Mesendoderm (in vitro differentiated cells): ENCODE data around the gene ZNF646.

Experiments used
- DNase-seq: peaks from one replicate; pipeline ENCODE4 v3.0.0; 2013
- H2AK5ac ChIP-seq: 2 replicates; pipeline ENCODE4 v1.6.1; 2013; ENCODE audit warnings: low read length, inconsistent platforms
- H2BK120ac ChIP-seq: 2 replicates; pipeline ENCODE4 v1.6.1; 2013; ENCODE audit warnings: low read depth, mild to moderate bottlenecking, low read length, moderate library complexity, mixed read lengths
- H2BK15ac ChIP-seq: replicated peaks from 2 replicates; pipeline ENCODE4 v1.6.1; 2013; ENCODE audit warnings: low read depth, mild to moderate bottlenecking, moderate library complexity
- H2BK5ac ChIP-seq: 2 replicates; pipeline ENCODE4 v1.6.1; 2013; ENCODE audit warnings: low read length, inconsistent platforms
- H3K18ac ChIP-seq: 2 replicates; pipeline ENCODE4 v1.6.1; 2013; ENCODE audit warnings: mild to moderate bottlenecking, low read length, mixed read lengths
- H3K23ac ChIP-seq: one replicate; pipeline ENCODE4 v1.6.1; 2013; ENCODE audit warnings: low read length
- H3K27ac ChIP-seq: 2 replicates; pipeline ENCODE4 v1.5.1; 2013; ENCODE audit warnings: low read depth, mild to moderate bottlenecking, inconsistent platforms, low read length, moderate library complexity
- H3K27me3 ChIP-seq: 2 replicates; pipeline ENCODE4 v1.6.1; 2013; ENCODE audit warnings: low read length, control low read depth, mild to moderate bottlenecking, inconsistent platforms; ENCODE audit not compliant: insufficient read depth, poor library complexity
- H3K36me3 ChIP-seq: 2 replicates; pipeline ENCODE4 v1.6.1; 2013; ENCODE audit warnings: low read length, inconsistent platforms; ENCODE audit not compliant: control insufficient read depth, insufficient read depth
- H3K4ac ChIP-seq: one replicate; pipeline ENCODE4 v1.6.1; 2013; ENCODE audit warnings: low read depth, mild to moderate bottlenecking, low read length, moderate library complexity
- H3K4me1 ChIP-seq: 2 replicates; pipeline ENCODE4 v1.6.1; 2013; ENCODE audit warnings: low read depth, low read length, inconsistent platforms; ENCODE audit not compliant: control insufficient read depth
- H3K4me2 ChIP-seq: 2 replicates; pipeline ENCODE4 v1.6.1; 2013; ENCODE audit warnings: low read length
- H3K4me3 ChIP-seq: 2 replicates; pipeline ENCODE4 v1.5.1; 2013; ENCODE audit warnings: mild to moderate bottlenecking, low read length
- H3K56ac ChIP-seq: one replicate; pipeline ENCODE4 v1.6.1; 2013; ENCODE audit warnings: low read length
- H3K79me1 ChIP-seq: 2 replicates; pipeline ENCODE4 v1.6.1; 2013; ENCODE audit warnings: low read length, inconsistent platforms
- H3K79me2 ChIP-seq: 2 replicates; pipeline ENCODE4 v1.6.1; 2013; ENCODE audit warnings: mild to moderate bottlenecking, low read length; ENCODE audit not compliant: control insufficient read depth, insufficient read depth
- H3K9ac ChIP-seq: 2 replicates; pipeline ENCODE4 v1.6.1; 2013; ENCODE audit warnings: low read length, inconsistent platforms
- H4K5ac ChIP-seq: one replicate; pipeline ENCODE4 v1.6.1; 2013; ENCODE audit warnings: low read length
- H4K8ac ChIP-seq: one replicate; pipeline ENCODE4 v1.6.1; 2013; ENCODE audit warnings: low read depth, mild to moderate bottlenecking, control low read depth, low read length, moderate library complexity
- WGBS: extraction: QIAGEN DNeasy Blood & Tissue Kit; methylation state at CpG from one replicate; pipeline ENCODE4 v1.1.7; 2013; ENCODE audit warnings: low lambda C conversion rate, missing lambda C conversion rate; ENCODE audit not compliant: insufficient coverage; ENCODE audit errors: extremely low coverage; 5-methylcytosine and 5-hydroxymethylcytosine counted together

ZNF646 gene

DNA sequence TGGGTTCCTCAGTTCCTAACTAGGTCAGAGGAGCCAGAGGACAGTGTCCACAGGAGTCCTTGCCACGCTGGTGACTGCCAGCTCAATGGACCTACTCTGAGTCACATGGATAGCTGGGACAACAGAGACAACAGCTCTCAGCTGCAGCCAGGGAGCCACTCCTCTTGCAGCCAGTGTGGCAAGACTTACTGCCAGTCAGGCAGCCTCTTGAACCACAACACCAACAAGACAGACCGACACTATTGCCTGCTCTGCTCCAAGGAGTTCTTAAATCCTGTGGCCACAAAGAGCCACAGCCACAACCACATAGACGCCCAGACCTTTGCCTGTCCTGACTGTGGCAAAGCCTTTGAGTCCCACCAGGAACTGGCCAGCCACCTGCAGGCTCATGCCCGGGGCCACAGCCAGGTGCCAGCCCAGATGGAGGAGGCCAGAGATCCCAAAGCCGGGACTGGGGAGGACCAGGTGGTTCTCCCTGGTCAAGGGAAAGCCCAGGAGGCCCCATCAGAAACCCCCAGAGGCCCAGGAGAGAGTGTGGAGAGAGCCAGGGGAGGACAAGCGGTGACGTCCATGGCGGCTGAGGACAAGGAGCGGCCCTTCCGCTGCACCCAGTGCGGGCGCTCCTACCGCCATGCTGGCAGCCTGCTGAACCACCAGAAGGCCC, 6.7 kb downstream of the ZNF646 start:
- H3K18ac ChIP-seq = no peak overlapping the region
- no CpG with 5 or more reads among the region's 13 CpGs for WGBS
- peaks cover 3% of the 10 kb centered on the region for H3K79me2 ChIP-seq
- H3K27me3 ChIP-seq = no peaks in the 10 kb centered on the region
- no peaks in the 10 kb centered on the region for H3K4me1 ChIP-seq
- no peak overlapping the region for H4K5ac ChIP-seq
- peaks cover 9% of the 10 kb centered on the region for H3K79me1 ChIP-seq
- no peak overlapping the region for H4K8ac ChIP-seq
- no peak overlapping the region for H3K4me3 ChIP-seq
- no peak overlapping the region for H2AK5ac ChIP-seq
- no peak overlapping the region for H3K9ac ChIP-seq
- no peak overlapping the region for H3K23ac ChIP-seq
- no peak overlapping the region for H3K4me2 ChIP-seq
- no peak overlapping the region for H2BK5ac ChIP-seq
- no peak overlapping the region for H3K56ac ChIP-seq
- no peak overlapping the region for H3K4ac ChIP-seq
- H3K36me3 ChIP-seq = no peaks in the 10 kb centered on the region
- no peak for DNase-seq
- no peak overlapping the region for H2BK15ac ChIP-seq
- no peak overlapping the region for H2BK120ac ChIP-seq
- H3K27ac ChIP-seq = no peak overlapping the region

- Histone ChIP-seq H2BK120ac (no peak overlapping the region), H3K18ac (no peak overlapping the region), H3K4me2 (no peak overlapping the region), H3K4ac (no peak overlapping the region), H3K27me3 (no peaks in the 10 kb centered on the region), H3K79me1 (peaks cover 4% of the 10 kb centered on the region), H3K4me3 (no peak overlapping the region), H3K4me1 (no peaks in the 10 kb centered on the region), H3K79me2 (peaks cover 3% of the 10 kb centered on the region), H3K56ac (no peak overlapping the region), H4K5ac (no peak overlapping the region), H3K9ac (no peak overlapping the region), H2BK15ac (no peak overlapping the region), H2AK5ac (no peak overlapping the region), H3K36me3 (no peaks in the 10 kb centered on the region), H2BK5ac (no peak overlapping the region), H4K8ac (no peak overlapping the region), H3K27ac (no peak overlapping the region), H3K23ac (no peak overlapping the region)
- no peak for DNase-seq
- no CpG with 5 or more reads among the region's 26 CpGs for WGBS
Measured at GRCh38 chr16:31081428-31082351, 7.5 kb downstream of the ZNF646 start.

GRCh38 chr16:31082368-31083045, 8.3 kb downstream of the ZNF646 start:
- no CpG with 5 or more reads among the region's 14 CpGs for WGBS

GRCh38 chr16:31083081-31083480, 8.9 kb downstream of the ZNF646 start:
- no peak overlapping the region for H2BK15ac ChIP-seq
- no CpG with 5 or more reads among the region's 9 CpGs for WGBS
- H3K79me1 ChIP-seq = peaks cover 2% of the 10 kb centered on the region
- H3K4me3 ChIP-seq = no peak overlapping the region
- no peaks in the 10 kb centered on the region for H3K4me1 ChIP-seq
- H3K23ac ChIP-seq = no peak overlapping the region
- H3K56ac ChIP-seq = no peak overlapping the region
- no peak overlapping the region for H2AK5ac ChIP-seq
- no peak overlapping the region for H3K4ac ChIP-seq
- no peak overlapping the region for H3K18ac ChIP-seq
- no peak overlapping the region for H3K4me2 ChIP-seq
- no peak overlapping the region for H4K5ac ChIP-seq
- no peaks in the 10 kb centered on the region for H3K27me3 ChIP-seq
- no peaks in the 10 kb centered on the region for H3K79me2 ChIP-seq
- no peak overlapping the region for H4K8ac ChIP-seq
- no peak overlapping the region for H2BK5ac ChIP-seq
- DNase-seq = no peak
- no peak overlapping the region for H3K9ac ChIP-seq
- H2BK120ac ChIP-seq = no peak overlapping the region
- H3K36me3 ChIP-seq = no peaks in the 10 kb centered on the region
- H3K27ac ChIP-seq = no peak overlapping the region

More at GRCh38 chr16:31082368-31083045, 8.3 kb downstream of the ZNF646 start:
- Histone ChIP-seq H3K79me1 (peaks cover 4% of the 10 kb centered on the region), H3K36me3 (no peaks in the 10 kb centered on the region), H3K4me1 (no peaks in the 10 kb centered on the region), H3K4me3 (no peak overlapping the region), H2BK15ac (no peak overlapping the region), H3K27me3 (no peaks in the 10 kb centered on the region), H3K18ac (no peak overlapping the region), H2BK5ac (no peak overlapping the region), H3K79me2 (no peaks in the 10 kb centered on the region), H4K8ac (no peak overlapping the region), H3K9ac (no peak overlapping the region), H3K4ac (no peak overlapping the region), H4K5ac (no peak overlapping the region), H2BK120ac (no peak overlapping the region), H3K27ac (no peak overlapping the region), H3K23ac (no peak overlapping the region), H3K4me2 (no peak overlapping the region), H2AK5ac (no peak overlapping the region), H3K56ac (no peak overlapping the region)
- no peak for DNase-seq

DNA sequence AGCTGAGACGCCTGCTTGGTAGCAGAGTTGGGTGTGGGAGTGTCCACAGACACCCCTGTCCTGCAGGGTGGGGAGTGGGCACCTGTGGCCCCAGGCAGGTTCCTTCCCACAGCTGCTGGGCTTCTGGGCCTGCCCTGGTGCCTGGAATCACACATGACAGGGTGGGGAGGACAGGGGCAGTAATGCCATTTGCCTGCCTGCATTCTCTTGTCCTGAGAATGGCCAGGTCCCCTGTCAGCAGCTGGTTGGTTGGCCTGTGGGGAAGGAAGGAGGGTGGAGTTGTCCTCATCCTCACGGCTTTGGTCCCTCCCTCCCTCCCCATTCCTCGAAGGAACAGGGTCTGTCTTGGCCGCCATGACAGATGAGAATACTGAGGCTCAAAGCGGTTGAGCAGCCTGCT, 9.3 kb downstream of the ZNF646 start:
- Histone ChIP-seq H3K4me3 (no peak overlapping the region), H3K27ac (no peak overlapping the region), H3K4me2 (no peak overlapping the region), H3K36me3 (no peaks in the 10 kb centered on the region), H4K8ac (no peak overlapping the region), H2AK5ac (no peak overlapping the region), H3K27me3 (no peaks in the 10 kb centered on the region), H3K4ac (no peak overlapping the region), H3K79me1 (peaks cover 2% of the 10 kb centered on the region), H2BK120ac (no peak overlapping the region), H3K4me1 (no peaks in the 10 kb centered on the region), H3K18ac (no peak overlapping the region), H2BK15ac (no peak overlapping the region), H3K56ac (no peak overlapping the region), H3K23ac (no peak overlapping the region), H4K5ac (no peak overlapping the region), H2BK5ac (no peak overlapping the region), H3K79me2 (no peaks in the 10 kb centered on the region), H3K9ac (no peak overlapping the region)
- WGBS = no CpG with 5 or more reads among the region's 5 CpGs
- peak; percentile 33 for DNase-seq
